ENCODE measurements around the gene MRPS7.
A peak's percentile ranks its signal among the peaks of the same experiment; 100 is the strongest.

Gene MRPS7

DNA sequence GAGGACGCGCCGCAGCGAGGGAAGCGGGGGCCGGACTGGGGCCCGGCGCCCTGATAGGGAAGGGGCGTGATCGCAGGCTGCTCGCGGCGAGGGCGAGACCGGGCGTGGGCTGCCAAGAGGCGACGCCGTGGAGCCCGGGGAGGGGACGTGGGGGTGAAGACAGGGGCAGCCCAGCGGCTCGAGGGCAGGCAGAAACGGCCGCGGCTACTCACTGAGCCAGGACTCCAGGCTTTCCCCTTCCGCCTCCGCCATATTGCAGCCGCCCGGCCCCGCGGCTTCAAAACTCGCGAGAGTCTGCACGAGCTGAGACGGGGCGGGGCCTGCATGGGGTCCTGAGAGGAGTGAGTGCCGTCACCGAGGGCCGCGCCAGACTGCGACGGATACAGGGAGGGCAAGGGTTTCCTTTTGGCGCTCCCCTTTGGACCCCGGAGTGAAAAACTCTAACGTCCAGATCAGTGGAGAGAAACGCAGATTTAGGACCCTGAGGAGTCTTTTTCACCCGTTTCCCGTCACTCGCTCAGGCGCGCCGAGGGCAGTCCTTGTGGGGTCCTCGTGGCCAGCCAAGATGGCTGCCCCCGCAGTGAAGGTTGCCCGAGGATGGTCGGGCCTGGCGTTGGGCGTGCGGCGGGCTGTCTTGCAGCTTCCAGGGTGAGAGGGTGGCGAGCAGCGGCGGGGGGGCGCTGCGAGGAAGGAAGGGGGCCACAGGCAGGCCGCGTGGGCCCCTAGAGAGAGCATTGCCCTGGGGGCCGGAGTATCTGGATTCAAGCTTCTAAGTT lies at the start of gene MRPS7, which contains the start of gene GGA3:
TSS of gene MRPS7 (plus strand) at position 544 of the 776 bp plus-strand sequence. CDS start at position 566, 22 bp downstream.
TSS of gene GGA3 (minus strand) at position 271 of the 776 bp plus-strand sequence. CDS start at position 252, 19 bp downstream.
- Histone ChIP-seq H3K4me2 (peak within 1 kb of the TSS; percentile 89), H4K20me1 (ENCODE audit: insufficient read depth) (no peaks in the 10 kb centered on the region), H3K9ac (peak within 1 kb of the TSS; percentile 97), H2AFZ (ENCODE audit: low read depth) (peak within 1 kb of the TSS; percentile 82), H3K27ac (peak within 1 kb of the TSS; percentile 95), H3K27me3 (ENCODE audit: insufficient read depth, low read depth) (no peaks in the 10 kb centered on the region), H3K36me3 (ENCODE audit: insufficient read depth) (no peaks in the 10 kb centered on the region), H3K4me1 (ENCODE audit: low read depth, poor library complexity, severe bottlenecking) (peaks cover 28% of the 10 kb centered on the region), H3K4me3 (IDR thresholded peaks at IDR 0.05; ENCODE audit: insufficient read depth, low read depth, low read length) (peak within 1 kb of the TSS; percentile 39), H3K79me2 (ENCODE audit: insufficient read depth, low read depth) (peaks cover 60% of the 10 kb centered on the region)
- TF ChIP-seq CTCF (conservative IDR thresholded peaks at IDR 0.05; ENCODE audit: low read depth, low read length): no peak

GRCh38 chr17:75218131-75218530 lies 43.5 kb upstream of the MRPS7 start:
- no peaks in the 10 kb centered on the region for H3K27me3 ChIP-seq (ENCODE audit: insufficient read depth, low read depth)
- no peak for TF ChIP-seq CTCF (conservative IDR thresholded peaks at IDR 0.05; ENCODE audit: low read depth, low read length)
- peaks cover 17% of the 10 kb centered on the region; the same call in 1 of the 2 replicates for H3K36me3 ChIP-seq (ENCODE audit: insufficient read depth)
- no peaks in the 10 kb centered on the region for H4K20me1 ChIP-seq (ENCODE audit: insufficient read depth)
- no peak overlapping the region for H3K4me3 ChIP-seq (IDR thresholded peaks at IDR 0.05; ENCODE audit: insufficient read depth, low read depth, low read length)
- no peak overlapping the region for H2AFZ ChIP-seq (ENCODE audit: low read depth)
- H3K4me1 ChIP-seq (ENCODE audit: low read depth, poor library complexity, severe bottlenecking): no peaks in the 10 kb centered on the region
- peaks cover 10% of the 10 kb centered on the region; the same call in 1 of the 2 replicates for H3K79me2 ChIP-seq (ENCODE audit: insufficient read depth, low read depth)
- no peak overlapping the region for H3K27ac ChIP-seq
- H3K9ac ChIP-seq: no peak overlapping the region
- no peak overlapping the region for H3K4me2 ChIP-seq

GRCh38 chr17:75219815-75220214 lies 41.9 kb upstream of the MRPS7 start:
- Histone ChIP-seq H3K4me1 (ENCODE audit: low read depth, poor library complexity, severe bottlenecking) (no peaks in the 10 kb centered on the region), H3K4me3 (IDR thresholded peaks at IDR 0.05; ENCODE audit: insufficient read depth, low read depth, low read length) (no peak overlapping the region), H3K36me3 (ENCODE audit: insufficient read depth) (peaks cover 11% of the 10 kb centered on the region; the same call in 1 of the 2 replicates), H2AFZ (ENCODE audit: low read depth) (no peak overlapping the region), H3K27me3 (ENCODE audit: insufficient read depth, low read depth) (no peaks in the 10 kb centered on the region), H3K27ac (no peak overlapping the region), H3K9ac (no peak overlapping the region), H3K79me2 (ENCODE audit: insufficient read depth, low read depth) (peaks cover 10% of the 10 kb centered on the region; the same call in 1 of the 2 replicates), H3K4me2 (no peak overlapping the region), H4K20me1 (ENCODE audit: insufficient read depth) (no peaks in the 10 kb centered on the region)
- no peak for TF ChIP-seq CTCF (conservative IDR thresholded peaks at IDR 0.05; ENCODE audit: low read depth, low read length)

DNA sequence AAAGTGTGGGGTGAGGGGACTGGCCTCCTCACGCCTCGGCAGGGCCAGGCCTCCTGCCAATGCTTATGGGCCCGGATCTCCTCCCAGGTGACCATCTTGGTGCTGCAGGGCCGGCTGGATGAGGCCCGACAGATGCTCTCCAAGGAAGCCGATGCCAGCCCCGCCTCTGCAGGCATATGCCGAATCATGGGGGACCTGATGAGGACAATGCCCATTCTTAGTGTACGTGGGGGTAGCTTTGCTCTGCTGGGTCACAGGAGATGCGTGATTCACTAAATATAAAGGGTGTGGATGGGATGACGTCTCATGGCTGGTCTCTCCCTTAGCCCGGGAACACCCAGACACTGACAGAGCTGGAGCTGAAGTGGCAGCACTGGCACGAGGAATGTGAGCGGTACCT lies 36.7 kb upstream of the MRPS7 start:
- no peaks in the 10 kb centered on the region for H3K27me3 ChIP-seq (ENCODE audit: insufficient read depth, low read depth)
- peaks cover 4% of the 10 kb centered on the region; the same call in 1 of the 2 replicates for H3K79me2 ChIP-seq (ENCODE audit: insufficient read depth, low read depth)
- no peaks in the 10 kb centered on the region for H4K20me1 ChIP-seq (ENCODE audit: insufficient read depth)
- no peak overlapping the region for H2AFZ ChIP-seq (ENCODE audit: low read depth)
- no peak overlapping the region for H3K4me2 ChIP-seq
- no peaks in the 10 kb centered on the region for H3K4me1 ChIP-seq (ENCODE audit: low read depth, poor library complexity, severe bottlenecking)
- H3K4me3 ChIP-seq (IDR thresholded peaks at IDR 0.05; ENCODE audit: insufficient read depth, low read depth, low read length): no peak overlapping the region
- H3K9ac ChIP-seq: no peak overlapping the region
- peaks cover 13% of the 10 kb centered on the region for H3K36me3 ChIP-seq (ENCODE audit: insufficient read depth)
- no peak for TF ChIP-seq CTCF (conservative IDR thresholded peaks at IDR 0.05; ENCODE audit: low read depth, low read length)
- H3K27ac ChIP-seq: no peak overlapping the region
